WERI-Rb-1 (cell line): Measurements from ENCODE around the gene PTPN20.

ENCODE experiments used
- DNase-seq: peaks from one replicate; pipeline ENCODE4 v3.0.0-alpha.2; 2020
- H3K27ac ChIP-seq: fragments of 250-450 bp; sonication (Bioruptor Pico); 2 replicates; pipeline ENCODE4 v1.5.1; 2020; ENCODE audit warnings: mild to moderate bottlenecking, moderate library complexity
- H3K27me3 ChIP-seq: fragments of 250-450 bp; sonication (Bioruptor Pico); 2 replicates; pipeline ENCODE4 v1.5.1; 2021; ENCODE audit warnings: mild to moderate bottlenecking, low read depth, moderate library complexity; ENCODE audit not compliant: insufficient read depth, severe bottlenecking
- H3K36me3 ChIP-seq: fragments of 250-450 bp; sonication (Bioruptor Pico); 2 replicates; pipeline ENCODE4 v1.5.1; 2020; ENCODE audit warnings: mild to moderate bottlenecking, moderate library complexity
- H3K4me3 ChIP-seq: 2 replicates; pipeline ENCODE4 v1.5.1; 2011; ENCODE audit warnings: low read depth, mild to moderate bottlenecking, control low read depth, low read length
- H3K9me3 ChIP-seq: fragments of 250-450 bp; sonication (Bioruptor Pico); 2 replicates; pipeline ENCODE4 v1.5.1; 2021; ENCODE audit warnings: mild to moderate bottlenecking, moderate library complexity; ENCODE audit not compliant: severe bottlenecking
- CTCF ChIP-seq: IDR thresholded peaks from 2 replicates; pipeline ENCODE4 v1.5.1; 2011; ENCODE audit warnings: low read depth, mild to moderate bottlenecking, control low read depth, inconsistent platforms, low read length

Gene PTPN20

GRCh38 chr10:47023237-47024045 lies 112.2 kb downstream of the PTPN20 start:
- Histone ChIP-seq H3K27me3 (no peaks in the 10 kb centered on the region), H3K9me3 (no peaks in the 10 kb centered on the region), H3K27ac (no peak overlapping the region), H3K4me3 (no peak overlapping the region), H3K36me3 (no peaks in the 10 kb centered on the region)
- no peak for TF ChIP-seq CTCF
- no peak for DNase-seq

GRCh38 chr10:47024046-47024322 lies 112.8 kb downstream of the PTPN20 start:
- no peaks in the 10 kb centered on the region for H3K27me3 ChIP-seq
- no peak for DNase-seq
- H3K27ac ChIP-seq, result no peak overlapping the region
- H3K9me3 ChIP-seq, result no peaks in the 10 kb centered on the region
- no peaks in the 10 kb centered on the region for H3K36me3 ChIP-seq
- H3K4me3 ChIP-seq, result no peak overlapping the region
- TF ChIP-seq CTCF, result no peak

- Histone ChIP-seq H3K4me3 (no peak overlapping the region), H3K27me3 (no peaks in the 10 kb centered on the region), H3K9me3 (peaks cover 5% of the 10 kb centered on the region), H3K36me3 (no peaks in the 10 kb centered on the region), H3K27ac (0 out of 2 replicates have a peak overlapping the region, but pooled peaks have one; percentile 3)
- peak; percentile 85 for DNase-seq
- TF ChIP-seq CTCF, result peak; percentile 98
Measured at GRCh38 chr10:47024399-47025252, 113.4 kb downstream of the PTPN20 start.

GRCh38 chr10:47025253-47025539 lies 114.0 kb downstream of the PTPN20 start:
- H3K36me3 ChIP-seq, result no peaks in the 10 kb centered on the region
- H3K27ac ChIP-seq, result 0 out of 2 replicates have a peak overlapping the region, but pooled peaks have one; percentile 3
- DNase-seq, result no peak
- H3K9me3 ChIP-seq, result peaks cover 5% of the 10 kb centered on the region
- no peak for TF ChIP-seq CTCF
- no peak overlapping the region for H3K4me3 ChIP-seq
- no peaks in the 10 kb centered on the region for H3K27me3 ChIP-seq

GRCh38 chr10:47025540-47026300 lies 114.5 kb downstream of the PTPN20 start:
- H3K27me3 ChIP-seq, result no peaks in the 10 kb centered on the region
- no peak overlapping the region for H3K4me3 ChIP-seq
- H3K9me3 ChIP-seq, result peaks cover 5% of the 10 kb centered on the region
- no peak for TF ChIP-seq CTCF
- no peaks in the 10 kb centered on the region for H3K36me3 ChIP-seq
- H3K27ac ChIP-seq, result 0 out of 2 replicates have a peak overlapping the region, but pooled peaks have one; percentile 3
- DNase-seq, result no peak
